Astrocyte (in vitro differentiated cells and primary cell): ENCODE measurements around the gene ERVFRD-1. TPM values are rescaled to one million over a fixed set of nuclear protein-coding genes. Genes with fewer than 3 reads are reported as not detected.

Experiments
- DNase-seq: peaks from one replicate; pipeline ENCODE4 v3.0.0-alpha.2; 2010; ENCODE audit warnings: low read depth
- FAIRE-seq: peaks from 2 replicates; lab custom pipeline; 2011; peaks lifted over from hg19 to GRCh38; lab: Jason Lieb, UNC
- H2AFZ ChIP-seq: 2 replicates; pipeline ENCODE4 v1.6.0; 2012; ENCODE audit warnings: low read depth, low read length, inconsistent platforms
- H3K27ac ChIP-seq: 2 replicates; pipeline ENCODE4 v1.5.1; 2011; ENCODE audit warnings: low read depth, low read length, inconsistent platforms
- H3K27me3 ChIP-seq: 2 replicates; pipeline ENCODE4 v1.6.0; 2011; ENCODE audit warnings: low read length, inconsistent platforms; ENCODE audit not compliant: insufficient read depth
- H3K36me3 ChIP-seq: 2 replicates; pipeline ENCODE4 v1.5.1; 2011; ENCODE audit warnings: low read length, inconsistent platforms; ENCODE audit not compliant: insufficient read depth
- H3K4me1 ChIP-seq: 2 replicates; pipeline ENCODE4 v1.5.1; 2011; ENCODE audit warnings: low read length, inconsistent platforms; ENCODE audit not compliant: insufficient read depth
- H3K4me2 ChIP-seq: 2 replicates; pipeline ENCODE4 v1.6.0; 2012; ENCODE audit warnings: low read length, inconsistent platforms
- H3K4me3 ChIP-seq: 2 replicates; pipeline ENCODE4 v1.5.1; 2011; ENCODE audit warnings: low read depth, mild to moderate bottlenecking, low read length, inconsistent platforms; ENCODE audit not compliant: insufficient read depth
- H3K79me2 ChIP-seq: 2 replicates; pipeline ENCODE4 v1.6.0; 2012; ENCODE audit warnings: mild to moderate bottlenecking, low read length, inconsistent platforms; ENCODE audit not compliant: insufficient read depth
- H3K9ac ChIP-seq: 2 replicates; pipeline ENCODE4 v1.6.0; 2012; ENCODE audit warnings: mild to moderate bottlenecking, low read length, inconsistent platforms
- H3K9me3 ChIP-seq: 2 replicates; pipeline ENCODE4 v1.5.1; 2012; ENCODE audit warnings: low read depth, mild to moderate bottlenecking, low read length, inconsistent platforms; ENCODE audit not compliant: insufficient read depth
- H4K20me1 ChIP-seq: 2 replicates; pipeline ENCODE4 v1.6.0; 2012; ENCODE audit warnings: low read length, inconsistent platforms; ENCODE audit not compliant: insufficient read depth
- H3K27ac Mint-ChIP-seq: one replicate; pipeline ENCODE4 v1.8.0; 2021; ENCODE audit warnings: mild to moderate bottlenecking, mixed read lengths; ENCODE audit not compliant: unreplicated experiment
- H3K27me3 Mint-ChIP-seq: one replicate; pipeline ENCODE4 v1.8.0; 2021; ENCODE audit warnings: low read depth, mixed read lengths; ENCODE audit not compliant: unreplicated experiment
- H3K36me3 Mint-ChIP-seq: one replicate; pipeline ENCODE4 v1.8.0; 2021; ENCODE audit warnings: low read depth, mixed read lengths; ENCODE audit not compliant: unreplicated experiment
- H3K4me1 Mint-ChIP-seq: one replicate; pipeline ENCODE4 v1.8.0; 2021; ENCODE audit warnings: low read depth, mixed read lengths; ENCODE audit not compliant: unreplicated experiment
- H3K4me3 Mint-ChIP-seq: one replicate; pipeline ENCODE4 v1.8.0; 2021; ENCODE audit warnings: mild to moderate bottlenecking, moderate library complexity, mixed read lengths; ENCODE audit not compliant: unreplicated experiment
- H3K9me3 Mint-ChIP-seq: one replicate; pipeline ENCODE4 v1.8.0; 2021; ENCODE audit warnings: mild to moderate bottlenecking, mixed read lengths; ENCODE audit not compliant: unreplicated experiment
- EZH2 ChIP-seq: IDR thresholded peaks from 2 replicates; pipeline ENCODE4 v1.6.1; 2012; ENCODE audit warnings: mild to moderate bottlenecking, low read length, inconsistent platforms; ENCODE audit not compliant: insufficient read depth
- total RNA-seq: library from RNA; stranded (reverse); gene quantifications from 2 replicates; pipeline ENCODE4 v1.2.1, GENCODE V29; 2021
- TF ChIP-seq, protein P1 (sequence below): IDR thresholded peaks from 2 replicates; pipeline ENCODE4 v1.5.1; 2011; ENCODE audit warnings: low read depth, mild to moderate bottlenecking, inconsistent platforms, low read length, moderate library complexity; ENCODE audit not compliant: insufficient read depth

Gene ERVFRD-1
- total RNA-seq, 1 donor from 2014 or later: not detected

DNA sequence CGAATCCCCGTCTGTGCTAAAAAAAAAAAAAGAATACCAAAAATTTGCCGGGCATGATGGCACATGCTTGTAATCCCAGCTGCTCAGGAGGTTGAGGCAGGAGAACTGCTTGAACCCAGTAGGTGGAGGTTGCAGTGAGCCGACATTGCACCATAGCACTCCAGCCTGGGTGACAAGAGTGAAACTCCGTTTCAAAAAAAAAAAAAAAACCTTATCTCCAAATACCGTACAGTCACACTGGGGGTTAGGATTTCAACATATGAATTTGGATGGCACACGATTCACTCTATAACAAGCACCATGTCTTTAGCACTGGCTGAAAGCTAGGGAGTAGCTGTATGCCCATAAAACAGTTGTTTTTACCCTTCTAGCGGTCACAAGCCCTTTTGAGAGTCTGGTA lies 14.0 kb downstream of the ERVFRD-1 start:
- Mint-ChIP-seq H3K4me1 (peaks cover 7% of the 10 kb centered on the region), H3K36me3 (peaks cover 11% of the 10 kb centered on the region), H3K27me3 (no peaks in the 10 kb centered on the region), H3K27ac (no peak overlapping the region), H3K9me3 (peaks cover 1% of the 10 kb centered on the region), H3K4me3 (no peak overlapping the region)
- H3K4me2 ChIP-seq: no peak overlapping the region
- TF ChIP-seq EZH2: no peak
- TF ChIP-seq, protein P1, sequence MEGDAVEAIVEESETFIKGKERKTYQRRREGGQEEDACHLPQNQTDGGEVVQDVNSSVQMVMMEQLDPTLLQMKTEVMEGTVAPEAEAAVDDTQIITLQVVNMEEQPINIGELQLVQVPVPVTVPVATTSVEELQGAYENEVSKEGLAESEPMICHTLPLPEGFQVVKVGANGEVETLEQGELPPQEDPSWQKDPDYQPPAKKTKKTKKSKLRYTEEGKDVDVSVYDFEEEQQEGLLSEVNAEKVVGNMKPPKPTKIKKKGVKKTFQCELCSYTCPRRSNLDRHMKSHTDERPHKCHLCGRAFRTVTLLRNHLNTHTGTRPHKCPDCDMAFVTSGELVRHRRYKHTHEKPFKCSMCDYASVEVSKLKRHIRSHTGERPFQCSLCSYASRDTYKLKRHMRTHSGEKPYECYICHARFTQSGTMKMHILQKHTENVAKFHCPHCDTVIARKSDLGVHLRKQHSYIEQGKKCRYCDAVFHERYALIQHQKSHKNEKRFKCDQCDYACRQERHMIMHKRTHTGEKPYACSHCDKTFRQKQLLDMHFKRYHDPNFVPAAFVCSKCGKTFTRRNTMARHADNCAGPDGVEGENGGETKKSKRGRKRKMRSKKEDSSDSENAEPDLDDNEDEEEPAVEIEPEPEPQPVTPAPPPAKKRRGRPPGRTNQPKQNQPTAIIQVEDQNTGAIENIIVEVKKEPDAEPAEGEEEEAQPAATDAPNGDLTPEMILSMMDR: no peak
- H3K79me2 ChIP-seq: peaks cover 85% of the 10 kb centered on the region
- no peak overlapping the region for H3K4me3 ChIP-seq
- H3K27me3 ChIP-seq: no peaks in the 10 kb centered on the region
- H3K27ac ChIP-seq: no peak overlapping the region
- FAIRE-seq (no peak), DNase-seq (no peak)
- peaks cover 62% of the 10 kb centered on the region for H4K20me1 ChIP-seq
- H3K9me3 ChIP-seq: no peaks in the 10 kb centered on the region
- no peak overlapping the region for H2AFZ ChIP-seq
- H3K4me1 ChIP-seq: peaks cover 18% of the 10 kb centered on the region
- H3K36me3 ChIP-seq: no peaks in the 10 kb centered on the region
- H3K9ac ChIP-seq: no peak overlapping the region

DNA sequence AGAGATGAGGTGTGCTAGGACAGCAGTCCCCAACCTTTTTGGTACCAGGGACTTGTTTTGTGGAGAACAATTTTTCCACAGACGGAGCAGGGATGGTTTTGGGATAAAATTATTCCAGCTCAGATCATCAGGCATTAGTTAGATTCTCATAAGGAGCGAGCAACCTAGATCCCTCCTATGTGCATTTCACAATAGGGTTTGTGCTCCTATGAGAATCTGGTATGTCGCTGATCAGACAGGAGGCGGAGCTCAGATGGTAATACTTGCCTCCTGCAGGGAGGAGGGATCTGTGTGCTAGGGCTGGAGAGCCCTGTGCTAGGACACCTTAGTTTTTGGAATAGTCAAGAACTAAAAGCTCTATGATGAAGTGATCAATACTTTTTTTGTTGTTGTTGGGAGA lies 15.4 kb downstream of the ERVFRD-1 start:
- Mint-ChIP-seq H3K27ac (no peak overlapping the region), H3K36me3 (peaks cover 11% of the 10 kb centered on the region), H3K9me3 (peaks cover 1% of the 10 kb centered on the region), H3K27me3 (no peaks in the 10 kb centered on the region), H3K4me3 (peak overlapping the region; percentile 68), H3K4me1 (peaks cover 7% of the 10 kb centered on the region)
- Histone ChIP-seq H3K9ac (no peak overlapping the region), H3K79me2 (peaks cover 71% of the 10 kb centered on the region), H4K20me1 (peaks cover 50% of the 10 kb centered on the region), H3K4me3 (no peak overlapping the region), H2AFZ (no peak overlapping the region), H3K9me3 (no peaks in the 10 kb centered on the region), H3K36me3 (no peaks in the 10 kb centered on the region), H3K4me1 (peaks cover 18% of the 10 kb centered on the region), H3K27ac (no peak overlapping the region), H3K27me3 (no peaks in the 10 kb centered on the region), H3K4me2 (peak overlapping the region; percentile 98)
- TF ChIP-seq, protein P1: no peak
- no peak for TF ChIP-seq EZH2
- no peak for FAIRE-seq
- peak; percentile 61 for DNase-seq

DNA sequence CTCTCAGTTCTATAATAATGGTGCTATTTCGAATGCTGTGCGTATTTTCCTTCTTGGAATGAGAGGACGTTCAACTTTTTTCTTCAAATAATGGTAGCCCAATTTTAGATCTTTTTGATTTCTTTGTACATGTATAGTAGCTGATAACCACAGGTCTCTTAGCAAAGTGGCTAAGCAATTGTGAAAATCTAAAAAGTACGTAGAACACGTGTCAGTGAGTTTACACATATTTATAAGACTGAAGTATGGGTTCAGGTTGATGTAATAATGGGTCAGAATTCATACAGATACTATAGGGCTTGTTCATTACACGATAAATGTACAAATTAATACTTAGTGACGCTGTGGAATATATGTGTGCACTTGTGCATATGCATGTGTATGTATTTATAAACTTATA lies 16.6 kb downstream of the ERVFRD-1 start:
- Histone ChIP-seq H3K36me3 (no peaks in the 10 kb centered on the region), H3K4me1 (peaks cover 18% of the 10 kb centered on the region), H3K27ac (peak overlapping the region; percentile 97), H3K4me3 (peak overlapping the region; percentile 88), H3K79me2 (peaks cover 60% of the 10 kb centered on the region), H2AFZ (no peak overlapping the region), H3K27me3 (no peaks in the 10 kb centered on the region), H3K9me3 (no peaks in the 10 kb centered on the region), H3K4me2 (peak overlapping the region; percentile 98), H4K20me1 (peaks cover 40% of the 10 kb centered on the region), H3K9ac (peak overlapping the region; percentile 98)
- DNase-seq (no peak), FAIRE-seq (no peak)
- H3K27ac Mint-ChIP-seq: peak overlapping the region; percentile 97
- H3K9me3 Mint-ChIP-seq: no peaks in the 10 kb centered on the region
- peaks cover 8% of the 10 kb centered on the region for H3K36me3 Mint-ChIP-seq
- no peaks in the 10 kb centered on the region for H3K27me3 Mint-ChIP-seq
- TF ChIP-seq, protein P1: no peak
- TF ChIP-seq EZH2: no peak
- H3K4me1 Mint-ChIP-seq: peaks cover 7% of the 10 kb centered on the region
- peak overlapping the region; percentile 99 for H3K4me3 Mint-ChIP-seq
